Stimulated activated CD8-positive, alpha-beta memory T cell treated with anti-CD3 and anti-CD28 coated beads, Interleukin-15, amount 100 ng/mL, for 1 hour (primary cell): Measurements from ENCODE around the gene NUDT1.

Source experiments
- DNase-seq: peaks from one replicate; pipeline ENCODE4 v3.0.0-alpha.2; 2020; ENCODE audit warnings: low read depth

NUDT1 gene

DNA sequence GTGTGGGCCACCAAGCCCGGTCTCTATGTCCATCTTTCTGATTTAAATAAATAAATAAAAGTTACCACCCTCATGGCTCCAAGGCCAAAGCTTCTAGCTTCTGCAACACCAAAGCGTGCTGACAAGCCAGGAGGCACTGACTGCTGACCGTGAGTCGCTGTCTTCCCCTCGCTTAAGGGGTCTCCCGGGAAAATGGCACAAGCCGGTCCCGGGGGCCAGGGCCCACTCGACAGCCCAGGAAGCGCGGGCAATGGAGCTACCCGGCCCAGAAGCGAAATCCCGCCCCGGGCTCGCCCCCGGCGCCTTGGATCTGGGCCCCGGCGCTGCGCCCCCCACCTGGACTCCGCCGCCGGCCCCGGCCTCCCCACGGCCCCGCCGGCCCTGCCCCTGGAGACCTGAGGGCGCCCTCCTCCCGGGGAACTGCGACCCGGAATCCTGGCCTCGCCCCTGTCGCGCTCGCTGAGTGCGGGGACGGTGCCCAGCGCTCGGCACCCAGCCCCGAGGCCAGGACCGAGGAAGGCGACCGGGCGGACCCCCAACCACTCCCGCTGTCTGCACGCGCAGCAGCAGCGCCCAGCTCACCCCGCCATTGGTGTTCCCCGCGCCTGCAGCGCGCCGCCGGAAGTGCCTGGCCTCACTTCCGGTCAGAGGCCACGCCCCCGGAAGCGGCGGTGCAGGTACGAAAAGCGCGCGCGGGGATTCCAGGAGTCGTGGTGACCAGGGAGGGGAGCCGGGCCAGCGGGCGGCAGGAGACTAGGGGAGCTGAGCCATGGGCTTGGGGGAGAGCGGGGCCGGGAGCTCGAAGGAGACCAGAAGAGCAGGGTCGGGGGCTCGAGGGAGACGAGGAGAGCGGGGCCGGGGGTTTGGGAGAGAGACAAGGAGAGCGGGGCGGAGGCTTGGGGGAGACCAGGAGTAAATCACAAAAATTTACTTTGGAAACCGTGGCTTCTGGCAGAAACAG lies at the start of gene NUDT1, which contains the start of gene MRM2:
Gene NUDT1 (plus strand): TSS at position 647 of the 961 bp plus-strand sequence. CDS start 2,349 bp downstream, outside the sequence.
Gene MRM2 (minus strand): TSS at position 626 of the 961 bp plus-strand sequence. CDS start 36 bp downstream, at position 590.
- peak; percentile 32 for DNase-seq

- DNase-seq: no peak
These were observed 49.0 kb upstream of the NUDT1 start for GRCh38 chr7:2192831-2193534.

DNA sequence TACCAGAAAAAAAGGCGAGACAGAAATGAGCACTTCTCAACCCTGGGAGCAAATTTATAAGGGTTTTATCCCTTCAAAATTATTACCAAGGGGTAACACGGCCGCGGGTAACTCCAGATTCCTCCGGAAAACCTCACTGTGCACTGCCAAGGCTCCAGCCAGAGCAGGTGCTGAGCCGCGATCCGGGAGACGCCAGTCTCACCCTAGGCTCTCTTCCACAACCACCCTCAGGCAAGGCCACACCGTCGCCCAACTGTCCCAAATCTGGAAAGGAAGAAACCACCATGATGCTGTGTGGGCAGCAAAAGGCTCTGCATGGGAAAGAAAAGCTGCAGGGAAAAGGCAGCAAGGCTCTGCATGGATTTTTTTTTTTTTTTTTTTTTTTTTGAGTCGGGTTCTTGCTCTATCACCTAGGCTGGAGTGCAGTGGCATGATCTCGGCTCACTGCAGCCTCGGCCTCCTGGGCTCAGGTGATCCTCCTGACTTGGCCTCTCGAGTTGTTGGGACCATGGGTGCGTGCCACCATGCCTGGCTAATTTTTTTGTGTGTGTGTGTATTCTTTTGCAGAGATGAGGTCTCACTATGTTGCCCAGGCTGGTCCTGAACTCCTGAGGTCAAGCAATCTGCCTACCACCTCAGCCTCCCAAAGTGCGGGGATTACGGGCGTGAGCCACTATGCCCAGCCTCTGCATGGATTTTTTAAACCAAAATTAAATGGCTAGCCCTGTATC lies 48.3 kb upstream of the NUDT1 start:
- DNase-seq: no peak

DNA sequence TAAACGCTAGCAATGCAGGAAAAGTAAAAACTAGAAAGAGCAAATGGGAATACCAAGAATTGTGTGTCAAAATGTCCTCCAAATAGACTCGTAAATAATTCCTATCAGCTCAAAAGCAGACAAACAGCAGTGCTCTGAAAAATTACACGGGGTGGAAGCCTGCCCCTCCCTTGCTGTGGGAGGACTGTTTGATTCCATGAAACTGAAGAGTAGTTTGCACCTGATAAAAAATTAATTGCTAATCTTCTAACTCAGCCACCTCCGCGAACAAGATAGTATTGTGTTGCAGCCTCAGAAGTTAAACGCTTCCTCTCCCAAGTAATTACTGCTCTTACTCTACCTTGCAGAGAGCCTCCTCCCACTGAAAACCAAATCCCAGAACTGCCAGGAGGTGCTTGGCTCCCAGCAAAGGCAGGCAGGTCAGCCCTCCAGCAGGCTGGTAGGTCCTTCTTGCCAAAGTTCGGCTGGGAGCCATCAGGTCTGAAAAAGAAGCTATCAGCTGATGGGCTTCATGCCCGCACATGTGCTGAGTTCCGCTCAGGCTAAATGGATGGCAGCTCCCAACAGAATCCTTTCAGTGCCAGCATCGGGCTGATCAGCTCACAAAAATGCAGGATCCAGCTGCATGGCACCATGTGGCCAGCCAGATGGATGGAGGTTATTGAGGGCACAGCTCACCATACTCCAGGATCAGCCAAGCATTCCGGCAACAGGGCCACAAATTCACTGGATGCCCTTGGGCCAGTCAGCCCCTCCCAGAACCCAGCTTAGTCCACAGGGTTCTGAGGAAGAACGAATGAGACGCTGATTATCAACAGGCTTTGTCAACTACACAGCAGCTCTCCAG lies 46.4 kb upstream of the NUDT1 start:
- DNase-seq: no peak

DNA sequence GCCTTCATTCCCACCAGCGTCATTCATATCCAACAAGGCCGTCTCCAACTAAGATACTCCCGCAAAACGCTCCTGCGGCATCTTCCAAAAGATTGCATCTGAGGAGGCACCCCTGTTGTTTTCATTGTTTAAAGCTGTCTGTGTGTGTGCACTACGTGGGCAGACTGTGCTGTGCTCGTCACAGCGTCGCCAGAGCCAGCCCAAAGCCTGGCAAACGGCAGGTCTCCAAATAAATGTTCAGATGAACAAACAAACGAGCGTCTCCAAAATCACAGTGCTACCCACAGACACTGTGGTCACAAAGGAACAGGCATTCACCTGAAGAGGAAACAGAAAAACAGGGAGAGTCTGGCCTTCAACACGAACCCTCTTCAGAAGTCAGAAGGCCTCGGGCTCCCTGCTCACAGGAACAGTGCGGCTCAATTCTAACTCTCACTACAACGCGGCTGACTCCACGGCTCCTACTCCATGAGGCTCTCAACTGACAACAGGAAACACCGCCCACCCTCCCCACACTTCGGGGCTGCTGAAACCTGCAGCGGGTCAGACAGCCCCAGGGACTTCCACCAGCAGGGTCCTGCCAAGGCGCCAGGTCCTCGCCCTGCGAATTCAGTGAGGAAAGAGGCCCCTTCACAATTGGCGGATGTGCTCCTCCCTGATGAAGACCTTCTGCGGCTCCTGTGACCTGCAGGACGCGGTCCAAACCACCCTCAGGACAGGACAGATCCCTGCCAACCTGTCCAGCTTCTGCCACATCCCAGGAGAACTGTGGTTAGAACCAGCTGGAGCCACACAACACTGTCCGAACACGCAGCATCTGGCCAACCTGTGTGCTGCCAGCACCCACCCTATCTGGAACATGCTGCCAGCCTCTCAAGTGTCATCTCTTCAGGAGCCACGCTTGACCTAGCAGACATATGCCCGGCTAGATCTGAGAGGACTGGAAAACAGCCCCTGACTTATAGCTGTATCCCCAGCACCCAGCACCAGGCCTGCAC lies 45.3 kb upstream of the NUDT1 start:
- no peak for DNase-seq

DNA sequence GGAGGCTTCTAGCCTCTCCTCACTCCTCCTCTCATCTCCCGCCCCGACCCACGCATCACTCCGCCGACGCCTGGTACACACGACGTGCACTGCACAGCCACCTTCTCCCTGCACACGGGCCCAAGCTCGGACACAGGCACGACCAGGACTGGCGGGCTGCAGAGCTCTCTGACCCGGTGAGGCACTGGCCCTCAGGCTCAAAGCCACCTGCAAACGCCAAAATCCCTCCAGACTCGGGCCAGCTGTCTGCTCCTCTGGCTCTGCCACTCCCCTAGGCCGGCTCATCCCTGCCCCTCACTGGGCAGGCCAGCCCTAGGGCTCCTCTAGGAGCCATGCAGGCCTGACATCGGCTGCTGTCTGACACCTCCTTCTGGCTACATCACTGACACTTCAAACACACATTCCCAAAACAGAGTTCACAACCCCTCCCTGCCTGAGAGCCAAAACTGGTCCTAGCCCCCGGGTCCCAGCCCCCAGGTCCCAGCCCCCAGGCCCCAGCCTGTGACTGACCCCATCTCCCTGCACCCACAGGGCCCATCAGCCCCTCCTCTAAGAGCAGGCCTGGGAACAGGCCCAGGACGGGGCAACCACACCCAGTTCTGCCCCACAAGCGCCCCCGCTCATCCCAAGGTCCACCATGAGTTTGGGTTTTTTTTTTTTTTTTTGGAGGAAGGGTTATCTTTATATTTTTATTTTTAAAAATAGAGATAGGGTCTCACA lies 44.4 kb upstream of the NUDT1 start:
- no peak for DNase-seq

DNA sequence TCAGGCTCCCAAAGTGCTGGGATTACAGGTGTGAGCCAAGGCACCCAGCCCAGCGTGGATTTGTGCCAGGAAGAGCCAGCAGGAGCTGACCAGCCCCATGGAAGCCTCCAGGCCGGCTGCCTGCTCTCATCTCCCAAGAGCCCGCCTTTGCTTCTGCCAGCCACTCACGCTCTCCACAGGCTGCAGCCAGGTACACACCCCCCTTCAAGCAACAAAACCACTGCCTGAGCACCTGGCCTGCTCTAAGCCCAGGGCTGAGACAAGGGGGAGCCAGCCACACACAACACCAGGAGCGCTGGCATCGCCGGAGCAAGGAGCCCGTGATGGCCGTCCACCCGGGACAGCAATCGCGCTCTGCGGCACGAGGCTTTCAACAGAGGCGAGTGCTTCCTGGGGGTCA lies 43.8 kb upstream of the NUDT1 start:
- no peak for DNase-seq

GRCh38 chr7:2198760-2199159 lies 43.3 kb upstream of the NUDT1 start:
- no peak for DNase-seq

- no peak for DNase-seq
These were observed 42.5 kb upstream of the NUDT1 start for GRCh38 chr7:2199528-2199927.

DNA sequence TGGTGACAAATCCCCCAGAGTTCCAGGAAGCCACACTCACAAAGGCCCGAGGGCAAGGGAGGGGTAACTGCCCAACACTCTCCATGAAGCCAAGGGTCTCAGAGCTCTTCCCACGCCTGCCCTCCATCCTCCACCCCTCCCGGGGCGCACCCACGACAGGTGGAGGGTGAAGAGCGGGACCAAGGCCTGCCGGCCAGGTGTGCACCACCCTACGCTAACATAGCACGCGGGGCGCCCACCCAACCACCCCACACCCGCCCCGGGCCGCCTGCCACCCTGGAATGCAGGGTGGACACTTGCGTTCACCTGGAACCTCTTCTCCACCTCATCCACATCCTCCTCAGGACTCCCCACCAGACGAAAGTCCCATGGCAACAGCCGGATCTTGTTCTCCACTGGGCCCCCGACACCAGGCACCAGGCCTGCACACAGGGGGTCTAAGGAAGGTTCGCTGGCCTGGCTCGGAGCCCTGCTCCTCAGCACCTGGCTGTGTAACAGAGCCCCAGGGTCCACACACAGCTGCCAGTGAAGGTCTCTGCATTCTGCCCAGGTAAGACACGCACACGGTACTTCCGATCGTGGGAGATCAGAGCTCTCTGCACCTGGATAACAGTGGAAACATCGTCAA lies 42.0 kb upstream of the NUDT1 start:
- no peak for DNase-seq

DNA sequence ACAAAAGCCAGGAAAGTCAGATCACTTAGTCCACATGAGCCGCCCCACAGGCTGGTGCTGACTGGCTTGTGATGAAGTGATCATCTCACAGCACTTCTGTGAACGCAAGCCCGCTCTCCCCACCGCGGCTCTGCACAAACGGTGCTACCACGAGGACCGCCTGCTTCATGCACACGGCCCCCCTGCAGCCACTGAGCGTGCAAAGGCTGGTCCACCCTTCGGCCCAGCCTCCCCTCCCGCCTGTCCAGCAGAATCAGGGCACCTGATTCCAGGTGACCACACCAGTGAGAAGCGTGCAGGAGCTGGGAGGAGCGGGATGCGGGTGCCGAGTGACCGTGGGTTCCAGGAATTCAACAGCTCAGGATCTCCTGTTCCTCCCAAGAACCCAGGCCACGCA lies 41.4 kb upstream of the NUDT1 start:
- DNase-seq: no peak

- no peak for DNase-seq
These were observed 40.9 kb upstream of the NUDT1 start for GRCh38 chr7:2201128-2201527.

- DNase-seq: no peak
These were observed 40.2 kb upstream of the NUDT1 start for GRCh38 chr7:2201686-2202360.

DNA sequence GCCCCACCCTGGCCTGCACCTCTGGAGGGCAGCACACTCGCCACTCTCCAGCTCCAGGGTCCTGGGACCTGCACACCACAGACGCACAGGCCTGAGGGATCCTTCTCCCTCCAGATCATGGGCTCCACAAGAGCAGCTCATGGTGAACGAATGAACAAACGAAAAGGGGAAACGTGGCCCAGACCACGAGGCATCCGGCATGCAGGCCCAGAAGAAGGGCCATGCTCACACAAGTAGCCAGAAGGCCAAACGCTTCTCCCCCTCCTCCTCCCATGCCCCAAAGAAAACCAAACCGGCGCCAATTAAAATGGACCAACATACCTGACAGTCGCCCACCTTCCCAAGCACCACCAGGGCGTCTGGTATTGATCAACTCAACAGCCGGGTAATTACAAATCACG lies 39.7 kb upstream of the NUDT1 start:
- no peak for DNase-seq

DNA sequence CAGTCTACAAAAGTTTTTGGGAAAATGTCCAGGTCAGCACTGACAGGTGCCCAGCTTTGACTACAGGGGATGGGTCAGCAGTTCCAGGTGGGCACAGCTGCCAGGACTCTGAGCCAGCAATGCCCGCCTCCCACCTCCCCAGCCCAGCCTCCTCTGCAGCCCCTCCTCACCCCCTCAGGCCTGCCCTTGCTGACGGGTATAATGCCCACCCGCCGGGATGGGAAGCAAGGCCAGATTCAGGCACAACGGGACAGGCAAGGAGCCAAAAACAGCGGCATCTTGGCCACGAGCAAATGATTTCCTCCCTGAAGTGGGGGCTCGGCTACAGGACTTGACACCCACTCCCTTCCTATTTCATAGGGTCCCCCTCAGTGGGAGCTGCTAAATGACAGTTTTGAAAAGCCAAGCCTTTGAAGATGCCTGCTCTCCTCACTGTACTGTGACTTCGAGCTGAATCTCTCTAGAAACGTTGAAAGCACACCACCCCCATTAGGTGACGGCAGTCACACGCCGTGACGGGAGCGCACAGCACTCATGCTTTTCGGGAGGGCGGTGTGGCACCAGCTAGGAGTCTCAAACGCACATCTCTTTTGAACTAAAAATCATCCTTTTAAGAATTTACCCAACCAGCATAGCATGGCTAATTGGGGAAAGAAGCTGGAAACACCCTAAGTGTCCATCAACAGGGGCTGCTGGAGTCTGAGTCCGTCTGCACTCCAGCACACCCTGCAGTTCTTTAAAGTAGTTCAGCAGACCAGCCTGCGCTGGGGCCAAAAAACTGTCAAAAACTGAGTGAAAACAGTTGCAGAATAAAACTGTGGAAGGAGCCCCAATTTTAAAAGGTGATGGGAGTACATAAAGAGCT lies 38.9 kb upstream of the NUDT1 start:
- no peak for DNase-seq

- DNase-seq: no peak
These were observed 38.2 kb upstream of the NUDT1 start for GRCh38 chr7:2203766-2204300.

DNA sequence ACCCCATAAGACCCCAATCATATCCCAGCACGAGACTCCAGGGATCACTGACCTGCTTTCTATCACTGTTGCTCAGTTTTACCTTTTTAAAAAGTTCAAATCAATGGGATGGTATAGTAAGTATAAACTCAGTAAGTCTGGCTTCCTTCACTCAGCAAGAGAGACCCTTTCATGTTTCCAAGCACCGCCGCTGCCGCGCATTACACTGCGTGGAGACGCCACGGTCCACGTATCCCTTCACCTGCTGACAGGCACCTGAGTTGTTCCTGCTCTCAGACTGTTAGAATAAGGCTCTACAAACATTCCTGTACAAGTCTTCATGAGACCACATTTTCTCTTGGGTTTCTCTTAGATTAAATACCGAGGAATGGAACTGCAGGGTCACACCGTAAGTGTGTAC lies 37.6 kb upstream of the NUDT1 start:
- DNase-seq: no peak
